Motor neuron (in vitro differentiated cells): ENCODE measurements around the gene CTAG1B. TPM values are rescaled to one million over a fixed set of nuclear protein-coding genes. Genes with fewer than 3 reads are reported as not detected.
"Not testable (repeated sequence)": the region's sequence is repeated elsewhere in the genome, so short reads cannot be mapped to it uniquely, and the experiment has no call there.

Experiments
- ATAC-seq, 8 experiments: fragments of 200-7000 bp; cut with Tn5 transposase; replicated peaks in 6 of 8; 2 replicates each; pipeline ENCODE4 v1.8.0; 2021; ENCODE audit warnings: mild to moderate bottlenecking in 8 of 8, moderate library complexity in 8 of 8
- H3K27ac ChIP-seq, 2 donors: fragments of 250-450 bp; sonication (Bioruptor Pico); 2 replicates each; pipeline ENCODE4 v1.9.0; 2021; ENCODE audit warnings: antibody characterized with exemption in 2 of 2, mild to moderate bottlenecking in 2 of 2, moderate library complexity in 1 of 2
- H3K4me1 ChIP-seq, 2 donors: fragments of 250-450 bp; sonication (Bioruptor Pico); replicated peaks in 1 of 2; 2 replicates each; pipeline ENCODE4 v1.6.1; 2021; ENCODE audit warnings: antibody characterized with exemption in 2 of 2, mild to moderate bottlenecking in 2 of 2, moderate library complexity in 1 of 2
- H3K4me3 ChIP-seq, 5 donors: fragments of 250-450 bp; sonication (Bioruptor Pico); 2 replicates each; pipeline ENCODE4 v1.9.0; 2021; ENCODE audit warnings: antibody characterized with exemption in 5 of 5, mild to moderate bottlenecking in 5 of 5, moderate library complexity in 4 of 5
- WGBS, 10 experiments: fragments of 450-650 bp; shearing (Covaris generic); methylation state at CpG; one replicate each; pipeline ENCODE4 v1.0.0; 2022; 5-methylcytosine and 5-hydroxymethylcytosine counted together
- in situ Hi-C, 9 experiments: fragments of 400-800 bp; cut with MboI; loops; one replicate each; pipeline ENCODE4 v1.15.0; 2021; ENCODE audit warnings: low sequenced_read_pairs in 9 of 9, low pct_unique_long_range_greater_than_20kb in 2 of 9; ENCODE audit not compliant: unreplicated experiment in 9 of 9
- total RNA-seq, 8 experiments: library from RNA; unstranded; fragments of 300-600 nt; gene quantifications; 2 replicates each; pipeline versions ENCODE4 v1.2.3 to v1.2.4, GENCODE V29; 2022

CTAG1B gene
- total RNA-seq, 8 experiments from 2014 or later, result not detected

DNA sequence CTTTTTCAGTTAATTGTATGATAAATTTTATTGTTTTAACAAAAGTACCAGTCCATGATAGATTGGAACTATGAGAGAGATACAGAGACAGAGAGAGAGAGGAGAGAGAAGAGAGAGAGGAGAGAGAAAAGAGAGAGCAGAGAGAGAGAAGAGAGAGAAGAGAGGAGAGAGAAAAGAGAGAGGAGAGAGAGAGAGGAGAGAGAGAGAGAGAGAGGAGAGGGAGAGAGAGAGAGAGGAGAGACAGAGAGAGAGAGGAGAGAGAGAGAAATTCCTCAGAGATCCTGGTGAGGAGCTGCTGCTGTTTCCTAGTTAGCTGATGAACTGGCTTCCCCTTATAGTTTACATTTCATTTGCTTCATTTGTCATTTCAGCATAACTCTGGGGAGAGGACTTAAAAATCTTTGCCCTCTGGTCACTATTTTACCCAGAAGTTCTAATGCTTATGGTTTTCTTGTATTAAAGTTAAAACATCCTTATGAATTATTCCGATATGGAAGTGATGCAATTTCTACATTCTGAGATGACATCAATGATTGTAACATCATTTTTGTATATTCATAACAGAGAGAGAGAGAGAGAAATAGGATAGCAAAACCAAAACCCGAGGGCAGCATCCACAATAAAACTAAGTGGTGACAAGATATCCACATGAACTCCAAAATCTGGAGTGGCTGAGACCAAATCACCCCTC lies 23.4 kb downstream of the CTAG1B start:
- Histone ChIP-seq H3K27ac (no peak overlapping the region), H3K4me3 (no peak overlapping the region), H3K4me1 (no peaks in the 10 kb centered on the region)
- ATAC-seq, result peak in 3 of 8 experiments; percentile 19 to 41 (median 33)
- WGBS, 10 experiments, result 0 to 80% (median 31%) methylated on average over 1 to 2 of the region's 2 CpGs; no CpG with 5 or more reads in 6 of the 10 experiments
- in situ Hi-C loops, result no loop called here

DNA sequence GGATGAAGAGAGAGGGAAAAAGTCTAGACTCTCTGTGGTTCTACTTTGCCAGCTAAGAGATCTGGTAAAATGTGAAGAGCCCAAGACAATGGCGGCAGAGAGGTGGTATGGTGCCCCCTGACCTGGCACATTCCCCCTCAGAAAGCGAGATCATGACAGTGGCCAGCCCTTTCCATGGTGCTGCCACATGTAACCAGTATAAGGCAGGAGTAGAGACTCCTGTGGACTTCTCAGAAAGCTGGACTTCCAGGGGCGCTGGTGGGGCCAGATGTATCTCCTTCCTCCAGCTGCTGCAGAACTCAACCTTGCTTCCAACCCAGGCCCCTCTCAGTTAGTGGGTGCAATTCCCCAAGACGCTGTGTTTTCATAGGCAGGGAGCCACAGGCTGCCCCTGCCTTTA lies 24.6 kb downstream of the CTAG1B start:
- H3K4me1 ChIP-seq, result no peaks in the 10 kb centered on the region
- no peak overlapping the region for H3K4me3 ChIP-seq
- in situ Hi-C loops, result no loop called here
- WGBS, 10 experiments, result 30% methylated on average over 3 of the region's 4 CpGs; no CpG with 5 or more reads in 9 of the 10 experiments
- no peak for ATAC-seq
- no peak overlapping the region for H3K27ac ChIP-seq

DNA sequence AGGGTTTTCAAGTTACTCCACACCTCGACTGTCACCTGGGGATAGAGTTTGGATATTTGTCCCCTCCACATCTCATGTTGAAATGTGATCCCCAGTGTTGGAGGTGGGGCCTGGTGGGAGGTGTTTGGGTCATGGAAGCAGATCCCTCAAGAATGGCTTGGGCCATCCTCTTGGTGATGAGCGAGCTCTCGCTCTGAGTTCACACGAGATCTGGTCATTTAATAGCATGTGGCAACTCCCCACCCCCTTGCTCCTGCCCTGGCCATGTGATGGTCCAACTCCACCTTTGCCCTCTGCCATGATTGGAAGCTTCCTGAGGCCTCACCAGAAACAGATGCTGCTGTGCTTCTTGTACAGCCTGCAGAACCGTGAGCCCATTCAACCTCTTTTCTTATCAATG lies 25.9 kb downstream of the CTAG1B start:
- in situ Hi-C loops, result no loop called here
- no peak for ATAC-seq
- Histone ChIP-seq H3K4me1 (no peaks in the 10 kb centered on the region), H3K27ac (no peak overlapping the region), H3K4me3 (no peak overlapping the region)
- WGBS, 10 experiments, result 40 to 56% methylated on average over 1 to 5 of the region's 5 CpGs; no CpG with 5 or more reads in 8 of the 10 experiments

DNA sequence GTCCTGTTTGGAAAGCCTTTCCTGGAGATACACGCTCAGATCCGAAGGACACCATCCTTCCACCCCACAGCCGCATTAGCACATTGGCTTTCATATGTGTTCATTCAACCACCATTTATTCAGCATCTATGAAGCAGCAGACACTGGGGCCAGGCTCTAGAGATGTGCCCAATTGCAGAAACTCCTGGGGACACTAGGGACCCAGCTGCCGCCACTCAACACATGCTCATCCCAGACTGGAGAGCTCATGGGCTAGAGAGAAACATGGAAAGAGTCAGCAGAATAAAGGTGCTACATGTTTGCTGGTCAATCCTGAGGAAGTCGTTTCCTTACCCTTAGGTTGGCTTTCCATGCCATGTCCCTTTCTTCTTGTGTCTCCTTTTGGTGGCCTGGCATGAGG lies 26.6 kb downstream of the CTAG1B start:
- H3K4me1 ChIP-seq, result no peaks in the 10 kb centered on the region
- no peak overlapping the region for H3K4me3 ChIP-seq
- no peak for ATAC-seq
- WGBS, 10 experiments, result 20 to 80% methylated on average over 1 of the region's 5 CpGs; no CpG with 5 or more reads in 8 of the 10 experiments
- H3K27ac ChIP-seq, result no peak overlapping the region
- in situ Hi-C loops, result no loop called here

DNA sequence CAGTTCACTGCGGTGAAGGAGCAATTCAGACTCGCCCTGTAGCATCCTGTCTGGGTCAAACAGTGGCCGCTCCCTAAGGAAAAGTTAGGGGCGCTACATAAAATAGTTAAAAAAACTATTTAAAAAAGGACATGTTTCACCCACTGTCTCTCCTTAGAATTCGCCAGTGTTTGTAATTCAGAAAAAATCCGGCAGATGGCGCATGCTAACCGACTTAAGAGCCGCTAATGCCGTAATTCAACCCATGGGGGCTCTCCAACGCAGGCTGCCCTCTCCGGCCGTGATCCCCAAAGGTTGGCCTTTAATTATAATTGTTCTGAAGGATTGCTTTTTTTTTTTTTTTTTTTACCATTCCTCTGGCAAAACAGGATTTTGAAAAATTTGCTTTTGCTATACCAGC lies 28.7 kb downstream of the CTAG1B start:
- WGBS, 10 experiments, result no CpG with 5 or more reads among the region's 13 CpGs
- in situ Hi-C loops, H3K27ac ChIP-seq, H3K4me1 ChIP-seq, H3K4me3 ChIP-seq: not testable (repeated sequence)
- peak in 1 of 8 experiments; percentile 17 for ATAC-seq

DNA sequence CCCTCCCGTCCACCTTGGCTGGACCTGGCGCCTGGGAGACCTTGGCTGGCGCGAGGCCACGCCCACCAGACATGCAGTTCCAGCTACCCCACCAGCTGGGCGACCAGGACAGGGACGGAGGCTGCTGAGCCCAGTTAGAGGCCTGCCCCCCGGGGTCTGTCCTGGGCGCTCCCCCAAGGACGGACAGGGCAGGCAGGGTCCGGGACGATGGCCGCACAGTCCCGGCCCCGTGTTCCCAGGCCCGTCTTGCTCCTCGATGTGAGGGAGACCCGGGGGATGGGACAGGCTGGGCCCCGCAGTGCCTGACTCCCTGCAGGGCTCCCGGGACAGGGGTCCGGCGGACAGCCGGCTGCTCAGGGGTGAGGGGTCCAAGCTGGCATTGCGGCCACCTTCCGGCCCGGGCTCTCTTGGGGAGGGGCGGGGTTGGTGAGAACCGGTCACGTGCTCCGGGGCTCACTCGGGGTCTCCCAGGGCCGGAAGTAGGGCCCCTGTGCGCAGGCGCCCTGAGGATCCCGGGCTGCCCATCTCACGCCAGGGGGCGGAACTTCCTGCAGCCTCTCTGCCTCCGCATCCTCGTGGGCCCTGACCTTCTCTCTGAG lies 34.4 kb downstream of the CTAG1B start, which contains the start of gene CTAG1A:
TSS of gene CTAG1A (plus strand) at position 549 of the 599 bp plus-strand sequence. CDS start 74 bp downstream, outside the sequence.
- ATAC-seq, H3K27ac ChIP-seq, in situ Hi-C loops, H3K4me1 ChIP-seq, H3K4me3 ChIP-seq: not testable (repeated sequence)
- WGBS, 10 experiments, result no CpG with 5 or more reads among the region's 39 CpGs

DNA sequence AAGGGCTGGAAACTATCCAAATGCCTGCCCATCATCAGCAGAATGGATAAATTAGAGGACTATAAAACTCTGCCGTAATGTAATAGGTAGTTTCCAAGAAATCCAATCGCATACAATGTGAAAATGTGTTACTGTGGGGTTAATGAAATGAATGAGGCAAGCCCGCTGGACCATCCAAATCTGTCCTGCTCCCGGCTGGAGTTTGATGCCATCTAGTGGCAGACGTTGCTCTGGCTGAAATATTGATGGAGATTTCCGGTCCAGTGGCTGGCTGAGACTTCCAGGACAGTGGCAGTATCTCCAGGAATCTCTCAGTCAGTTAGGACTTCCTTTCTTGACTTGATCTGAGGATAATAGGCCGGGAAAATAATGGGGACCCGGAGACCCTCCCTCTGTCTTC lies 36.1 kb downstream of the CTAG1B start:
- H3K27ac ChIP-seq, H3K4me3 ChIP-seq, in situ Hi-C loops, H3K4me1 ChIP-seq: not testable (repeated sequence)
- peak in 4 of 8 experiments; percentile 52 to 87 (median 80) for ATAC-seq
- no CpG with 5 or more reads among the region's 8 CpGs for WGBS, 10 experiments

DNA sequence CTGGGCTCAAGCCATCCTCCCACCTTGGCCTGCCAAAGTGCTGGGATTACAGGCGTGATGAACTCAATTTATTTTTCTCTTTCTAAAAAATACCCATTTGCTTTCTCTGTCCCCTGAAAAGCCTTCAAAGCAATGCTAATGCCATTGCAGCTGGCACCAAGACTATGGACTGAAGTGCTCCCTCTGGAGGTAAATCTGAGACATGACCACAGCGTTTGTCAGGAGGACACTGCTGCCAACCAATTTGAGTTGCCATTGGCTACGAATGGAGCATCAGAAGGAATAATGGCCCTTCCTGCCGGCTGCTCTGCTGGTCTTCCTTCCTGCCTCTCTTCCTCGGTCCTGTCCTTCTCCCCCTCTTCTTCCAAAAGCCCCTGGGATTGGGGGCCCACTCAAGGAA lies 44.0 kb downstream of the CTAG1B start:
- H3K27ac ChIP-seq, H3K4me1 ChIP-seq, H3K4me3 ChIP-seq, in situ Hi-C loops: not testable (repeated sequence)
- ATAC-seq, result peak in 6 of 8 experiments; percentile 41 to 87 (median 64)
- WGBS, 10 experiments, result no CpG with 5 or more reads among the region's 5 CpGs

DNA sequence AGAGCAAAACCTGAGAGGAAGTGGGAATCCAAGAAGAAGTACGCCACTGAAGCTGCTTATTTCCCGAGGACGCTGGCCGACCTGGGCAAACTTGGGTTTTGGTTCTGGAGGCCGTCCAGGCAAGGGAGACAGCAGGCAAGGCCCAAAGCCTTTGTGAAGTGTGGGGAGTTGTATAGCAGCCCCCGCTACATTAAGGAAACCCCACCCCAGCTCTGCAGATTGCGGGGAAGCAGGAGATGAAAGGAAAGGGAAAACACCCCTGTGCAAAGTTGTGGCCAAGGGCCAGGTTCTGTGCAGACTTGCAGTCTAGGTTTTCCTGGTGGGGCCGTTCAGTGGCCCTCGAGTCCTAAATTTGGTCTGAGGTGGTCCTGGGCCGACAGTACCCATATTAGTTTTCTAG lies 46.0 kb downstream of the CTAG1B start:
- H3K4me3 ChIP-seq, H3K27ac ChIP-seq, ATAC-seq, H3K4me1 ChIP-seq, in situ Hi-C loops: not testable (repeated sequence)
- WGBS, 10 experiments, result no CpG with 5 or more reads among the region's 10 CpGs

DNA sequence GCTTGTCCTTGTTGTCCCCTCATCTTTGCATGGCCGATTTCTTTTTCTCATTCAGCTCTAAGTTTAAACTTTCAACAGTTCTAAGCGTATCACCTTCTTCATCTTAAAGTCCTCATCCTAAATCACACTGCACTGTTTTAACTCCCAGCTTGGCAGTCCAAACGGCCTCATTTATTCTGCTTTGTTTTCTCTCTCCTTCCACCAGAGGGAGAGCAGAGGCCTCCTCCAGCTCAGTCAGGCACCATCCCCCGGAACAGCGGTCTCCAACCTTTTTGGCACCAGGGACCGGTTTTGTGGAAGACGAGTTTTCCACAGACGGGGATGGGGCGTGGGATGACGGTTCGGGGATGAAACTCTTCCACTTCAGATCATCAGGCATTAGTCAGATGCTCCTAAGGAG lies 48.7 kb downstream of the CTAG1B start:
- H3K4me1 ChIP-seq, H3K4me3 ChIP-seq, in situ Hi-C loops, H3K27ac ChIP-seq: not testable (repeated sequence)
- no CpG with 5 or more reads among the region's 11 CpGs for WGBS, 10 experiments
- peak in 6 of 8 experiments; percentile 21 to 74 (median 33) for ATAC-seq

Other genes with a start within 250 kb of the CTAG1B start
- gene FLNA, start 244.6 kb downstream of the CTAG1B start, total RNA-seq, result 100 to 1,000 TPM; 108 to 602 (median 190) TPM
- 10 to 100 TPM; 31.6 to 96.1 (median 64.8) TPM for gene EMD, start 240.0 kb downstream of the CTAG1B start, total RNA-seq
- gene RPL10, start 220.9 kb downstream of the CTAG1B start, total RNA-seq, result 1,000 to 10,000 TPM; 1,839 to 5,261 (median 3,045) TPM
- gene DNASE1L1, start 210.0 kb downstream of the CTAG1B start, total RNA-seq, result 10 to 100 TPM in 5 of 8 experiments, 1 to 10 TPM in 3; 7.4 to 29.2 (median 10.9) TPM
- 10 to 100 TPM in 7 of 8 experiments, 1 to 10 TPM in 1; 9.9 to 29.3 (median 16.6) TPM for gene TAFAZZIN, start 207.7 kb downstream of the CTAG1B start, total RNA-seq
- gene ATP6AP1, start 190.6 kb downstream of the CTAG1B start, total RNA-seq, result 100 to 1,000 TPM in 2 of 8 experiments, 10 to 100 TPM in 6; 67.6 to 164 (median 78.9) TPM
- gene GDI1, start 182.1 kb downstream of the CTAG1B start, total RNA-seq, result 100 to 1,000 TPM in 6 of 8 experiments, 10 to 100 TPM in 2; 59.0 to 379 (median 254) TPM
- gene FAM50A, start 175.1 kb downstream of the CTAG1B start, total RNA-seq, result 100 to 1,000 TPM in 1 of 8 experiments, 10 to 100 TPM in 7; 52.4 to 127 (median 74.5) TPM
- 10 to 100 TPM in 7 of 8 experiments, 1 to 10 TPM in 1; 8.6 to 38.0 (median 22.3) TPM for gene PLXNA3, start 161.0 kb downstream of the CTAG1B start, total RNA-seq
- 10 to 100 TPM; 22.7 to 58.2 (median 33.9) TPM for gene LAGE3, start 140.0 kb downstream of the CTAG1B start, total RNA-seq
- 10 to 100 TPM; 25.0 to 43.9 (median 30.1) TPM for gene UBL4A, start 132.7 kb downstream of the CTAG1B start, total RNA-seq
- 10 to 100 TPM in 3 of 8 experiments, 1 to 10 TPM in 5; 5.2 to 20.3 (median 9.8) TPM for gene SLC10A3, start 128.7 kb downstream of the CTAG1B start, total RNA-seq
- gene FAM3A, start 103.0 kb downstream of the CTAG1B start, total RNA-seq, result 10 to 100 TPM; 18.2 to 36.6 (median 22.6) TPM
- 100 to 1,000 TPM in 3 of 8 experiments, 10 to 100 TPM in 5; 16.7 to 163 (median 27.6) TPM for gene G6PD, start 72.4 kb downstream of the CTAG1B start, total RNA-seq
- gene IKBKG, start 71.7 kb downstream of the CTAG1B start, total RNA-seq, result 10 to 100 TPM in 5 of 8 experiments, 1 to 10 TPM in 3; 5.4 to 22.9 (median 10.8) TPM
- not detected for gene CTAG1A, start 34.1 kb downstream of the CTAG1B start, total RNA-seq
- under 1 TPM in 1 of 8 experiments, not detected in 7; 0.38 TPM for gene CTAG2, start 34.3 kb upstream of the CTAG1B start, total RNA-seq
- gene GAB3, start 131.8 kb upstream of the CTAG1B start, total RNA-seq, result 10 to 100 TPM in 2 of 8 experiments, 1 to 10 TPM in 1, under 1 TPM in 3, not detected in 2; 0.38 to 13.8 (median 2.1) TPM
- 100 to 1,000 TPM in 1 of 8 experiments, 10 to 100 TPM in 7; 19.0 to 120 (median 36.1) TPM for gene DKC1, start 143.6 kb upstream of the CTAG1B start, total RNA-seq
- 10 to 100 TPM in 3 of 8 experiments, 1 to 10 TPM in 5; 3.9 to 12.4 (median 8.6) TPM for gene MPP1, start 186.2 kb upstream of the CTAG1B start, total RNA-seq
- not detected for gene SMIM9, start 215.4 kb upstream of the CTAG1B start, total RNA-seq